RWPE2 (cell line): ENCODE measurements around the gene C6orf58.

Experiments used
- ATAC-seq: fragments of 200-7000 bp; cut with Tn5 transposase; 3 replicates; pipeline ENCODE4 v1.9.1; 2021; ENCODE audit warnings: low read depth
- DNase-seq: peaks from one replicate; pipeline ENCODE4 v3.0.0-alpha.2; 2020; ENCODE audit warnings: low spot score
- H3K27ac ChIP-seq: fragments of 450-650 bp; 2 replicates; pipeline ENCODE4 v1.5.1; 2017; ENCODE audit warnings: mild to moderate bottlenecking; ENCODE audit not compliant: poor library complexity, severe bottlenecking
- H3K27me3 ChIP-seq: fragments of 250-450 bp; sonication (Bioruptor Pico); 2 replicates; pipeline ENCODE4 v1.5.1; 2021; ENCODE audit warnings: mild to moderate bottlenecking, moderate library complexity; ENCODE audit not compliant: insufficient read depth, poor library complexity, severe bottlenecking
- H3K36me3 ChIP-seq: fragments of 250-450 bp; sonication (Bioruptor Pico); 2 replicates; pipeline ENCODE4 v1.5.1; 2020; ENCODE audit warnings: low read depth, mild to moderate bottlenecking, moderate library complexity
- H3K4me1 ChIP-seq: fragments of 250-450 bp; sonication (Bioruptor Pico); 2 replicates; pipeline ENCODE4 v1.5.1; 2021; ENCODE audit warnings: mild to moderate bottlenecking, moderate library complexity; ENCODE audit not compliant: insufficient read depth, poor library complexity, severe bottlenecking
- H3K4me3 ChIP-seq: fragments of 250-450 bp; sonication (Bioruptor Pico); 2 replicates; pipeline ENCODE4 v1.5.1; 2021; ENCODE audit warnings: mild to moderate bottlenecking, moderate library complexity; ENCODE audit not compliant: severe bottlenecking
- H3K9me3 ChIP-seq: fragments of 250-450 bp; sonication (Bioruptor Pico); 2 replicates; pipeline ENCODE4 v1.5.1; 2021; ENCODE audit warnings: mild to moderate bottlenecking, moderate library complexity; ENCODE audit not compliant: severe bottlenecking
- TF ChIP-seq, protein P1 (sequence below): fragments of 450-650 bp; IDR thresholded peaks from one replicate; pipeline ENCODE4 v1.5.1; 2017; ENCODE audit warnings: mild to moderate bottlenecking, moderate library complexity; ENCODE audit not compliant: poor library complexity, severe bottlenecking

Gene C6orf58

DNA sequence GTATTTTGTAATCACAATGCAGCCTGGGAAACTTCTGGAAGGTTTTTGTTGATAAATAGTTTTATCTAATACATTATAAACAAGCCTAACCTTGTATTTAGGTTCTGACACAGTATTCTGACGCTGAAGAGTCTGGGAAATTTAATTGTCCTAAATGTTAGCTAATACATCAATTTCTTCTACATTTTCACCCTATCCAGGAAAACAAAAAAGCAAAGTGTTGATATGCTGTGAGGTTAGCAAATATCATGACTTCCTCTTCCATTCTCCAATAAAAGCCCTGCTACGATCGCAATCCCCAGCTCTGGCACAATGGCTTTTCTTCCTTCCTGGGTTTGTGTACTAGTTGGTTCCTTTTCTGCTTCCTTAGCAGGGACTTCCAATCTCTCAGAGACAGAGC lies at the start of gene C6orf58:
C6orf58 (plus strand) TSS at position 301 of the 400 bp plus-strand sequence; CDS start at position 313, 12 bp downstream.
- ATAC-seq (no peak), DNase-seq (no peak)
- Histone ChIP-seq H3K36me3 (no peaks in the 10 kb centered on the region), H3K27ac (no peak within 1 kb of the TSS), H3K4me3 (no peak within 1 kb of the TSS), H3K9me3 (no peaks in the 10 kb centered on the region), H3K27me3 (no peaks in the 10 kb centered on the region), H3K4me1 (no peaks in the 10 kb centered on the region)
- TF ChIP-seq, protein P1, sequence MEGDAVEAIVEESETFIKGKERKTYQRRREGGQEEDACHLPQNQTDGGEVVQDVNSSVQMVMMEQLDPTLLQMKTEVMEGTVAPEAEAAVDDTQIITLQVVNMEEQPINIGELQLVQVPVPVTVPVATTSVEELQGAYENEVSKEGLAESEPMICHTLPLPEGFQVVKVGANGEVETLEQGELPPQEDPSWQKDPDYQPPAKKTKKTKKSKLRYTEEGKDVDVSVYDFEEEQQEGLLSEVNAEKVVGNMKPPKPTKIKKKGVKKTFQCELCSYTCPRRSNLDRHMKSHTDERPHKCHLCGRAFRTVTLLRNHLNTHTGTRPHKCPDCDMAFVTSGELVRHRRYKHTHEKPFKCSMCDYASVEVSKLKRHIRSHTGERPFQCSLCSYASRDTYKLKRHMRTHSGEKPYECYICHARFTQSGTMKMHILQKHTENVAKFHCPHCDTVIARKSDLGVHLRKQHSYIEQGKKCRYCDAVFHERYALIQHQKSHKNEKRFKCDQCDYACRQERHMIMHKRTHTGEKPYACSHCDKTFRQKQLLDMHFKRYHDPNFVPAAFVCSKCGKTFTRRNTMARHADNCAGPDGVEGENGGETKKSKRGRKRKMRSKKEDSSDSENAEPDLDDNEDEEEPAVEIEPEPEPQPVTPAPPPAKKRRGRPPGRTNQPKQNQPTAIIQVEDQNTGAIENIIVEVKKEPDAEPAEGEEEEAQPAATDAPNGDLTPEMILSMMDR, result no peak

DNA sequence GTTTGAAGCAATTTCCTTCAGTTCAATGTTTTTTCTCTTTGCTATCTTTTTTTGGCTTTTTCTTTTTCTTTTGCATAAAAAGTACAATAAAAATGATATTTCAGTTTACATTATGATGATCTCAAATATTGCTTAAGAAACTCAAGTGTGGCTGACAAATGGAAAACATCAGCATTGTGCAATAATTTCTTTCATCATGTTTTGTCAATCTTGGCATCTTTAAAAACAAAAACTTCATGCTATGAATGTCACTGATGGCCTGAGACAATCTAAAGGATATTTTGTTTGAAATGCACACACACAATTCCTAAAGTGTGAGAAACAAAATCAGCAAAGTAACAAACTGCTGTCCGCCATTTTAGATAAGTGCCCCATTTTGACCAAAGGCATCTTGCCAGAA lies 44.0 kb upstream of the C6orf58 start:
- peaks cover 20% of the 10 kb centered on the region for H3K27me3 ChIP-seq
- ATAC-seq, result no peak
- no peaks in the 10 kb centered on the region for H3K9me3 ChIP-seq
- H3K4me1 ChIP-seq, result no peaks in the 10 kb centered on the region
- TF ChIP-seq, protein P1, result no peak
- H3K27ac ChIP-seq, result no peak overlapping the region
- H3K36me3 ChIP-seq, result no peaks in the 10 kb centered on the region
- no peak for DNase-seq
- no peak overlapping the region for H3K4me3 ChIP-seq

DNA sequence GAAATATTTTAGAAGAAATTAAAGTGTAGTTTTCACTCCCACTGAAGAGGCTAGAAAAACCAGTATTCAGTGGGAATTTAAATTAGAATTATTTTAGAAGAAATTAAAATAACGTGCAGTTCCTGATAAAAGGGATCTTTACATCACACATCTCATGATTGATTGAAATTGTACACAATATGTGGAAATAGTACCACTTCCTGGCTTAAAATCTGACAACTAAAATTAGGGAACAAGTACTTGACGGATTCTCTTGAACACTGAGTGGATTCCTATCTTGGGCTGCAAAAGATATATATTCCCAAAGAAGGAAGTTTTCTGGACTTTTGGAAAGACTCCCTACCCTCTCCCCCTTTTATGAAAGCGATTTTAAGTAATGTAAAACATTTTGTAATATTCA lies 43.2 kb upstream of the C6orf58 start:
- no peaks in the 10 kb centered on the region for H3K9me3 ChIP-seq
- no peaks in the 10 kb centered on the region for H3K36me3 ChIP-seq
- peaks cover 20% of the 10 kb centered on the region for H3K27me3 ChIP-seq
- no peak for ATAC-seq
- no peak overlapping the region for H3K27ac ChIP-seq
- TF ChIP-seq, protein P1, result no peak
- no peaks in the 10 kb centered on the region for H3K4me1 ChIP-seq
- DNase-seq, result no peak
- no peak overlapping the region for H3K4me3 ChIP-seq

DNA sequence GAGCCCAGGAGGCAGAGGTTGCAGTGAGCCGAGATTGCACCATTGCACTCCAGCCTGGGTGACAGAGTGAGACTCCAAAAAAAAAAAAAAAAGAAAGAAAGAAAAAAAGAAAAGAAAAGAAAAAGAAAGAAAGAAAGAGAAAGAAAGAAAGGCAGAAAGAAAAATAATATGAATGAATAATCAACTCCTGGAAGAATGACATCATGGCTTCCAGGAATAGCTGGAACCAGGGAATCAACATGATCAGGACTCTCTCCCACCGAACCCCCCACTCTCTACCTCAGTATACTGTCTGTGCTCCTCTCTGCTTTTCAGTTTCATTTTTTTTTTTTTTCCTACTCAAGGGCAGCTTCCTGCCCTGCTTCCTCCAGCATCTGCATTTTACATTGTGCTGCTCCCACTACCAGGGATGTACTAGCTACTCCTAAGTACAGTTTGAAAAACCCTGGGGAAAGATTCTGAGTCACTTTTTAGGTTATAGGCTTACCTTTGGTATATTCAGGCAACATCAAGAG lies 38.2 kb upstream of the C6orf58 start:
- TF ChIP-seq, protein P1, result no peak
- ATAC-seq (no peak), DNase-seq (no peak)
- H3K36me3 ChIP-seq, result no peaks in the 10 kb centered on the region
- H3K27me3 ChIP-seq, result peaks cover 6% of the 10 kb centered on the region
- H3K4me3 ChIP-seq, result no peak overlapping the region
- no peak overlapping the region for H3K27ac ChIP-seq
- H3K4me1 ChIP-seq, result no peaks in the 10 kb centered on the region
- H3K9me3 ChIP-seq, result no peaks in the 10 kb centered on the region

DNA sequence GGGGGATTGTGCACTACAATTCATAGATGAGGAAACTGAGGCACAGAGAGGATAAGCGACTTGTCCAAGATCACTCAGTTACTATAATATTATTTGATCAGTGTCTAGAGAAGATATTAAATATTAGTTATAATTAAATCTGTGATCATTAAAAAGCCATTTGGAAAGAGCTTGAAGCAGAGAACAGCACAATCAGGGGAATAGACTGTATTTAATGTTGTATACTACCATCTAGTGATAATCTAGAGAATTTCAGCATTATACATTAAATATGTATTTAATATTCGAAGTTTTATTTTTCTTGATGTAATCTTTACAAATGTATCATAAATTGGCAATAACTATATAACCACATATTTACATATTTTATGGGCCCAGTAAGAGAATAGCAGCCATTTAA lies 37.7 kb upstream of the C6orf58 start:
- Histone ChIP-seq H3K9me3 (no peaks in the 10 kb centered on the region), H3K27ac (no peak overlapping the region), H3K27me3 (peaks cover 3% of the 10 kb centered on the region), H3K4me1 (no peaks in the 10 kb centered on the region), H3K4me3 (no peak overlapping the region), H3K36me3 (no peaks in the 10 kb centered on the region)
- 0 out of 3 replicates have a peak, but pooled peaks have one; percentile 33 for ATAC-seq
- DNase-seq, result no peak
- TF ChIP-seq, protein P1, result peak; percentile 62
